ENCODE data around the gene C6orf120.

DNA sequence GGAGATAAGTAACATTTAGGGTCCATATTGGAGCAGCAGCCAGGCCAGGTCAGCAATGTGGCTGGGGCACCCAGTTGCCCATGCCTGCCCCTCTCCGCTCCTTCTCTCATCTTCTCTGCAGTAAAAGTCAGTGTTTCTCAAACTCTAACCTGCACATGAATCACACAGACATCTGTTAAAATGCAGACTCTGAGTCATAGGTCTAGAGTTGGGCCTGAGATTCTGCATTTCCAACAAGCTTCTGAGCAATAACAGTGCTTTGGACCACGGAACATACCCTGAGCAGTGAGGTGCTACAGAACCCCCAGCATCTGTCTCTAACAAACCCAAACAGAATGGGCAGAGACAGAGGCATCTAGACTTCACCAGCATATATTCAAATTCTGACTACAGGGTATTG lies 12.3 kb downstream of the C6orf120 start:
- TF ChIP-seq, protein P1, sequence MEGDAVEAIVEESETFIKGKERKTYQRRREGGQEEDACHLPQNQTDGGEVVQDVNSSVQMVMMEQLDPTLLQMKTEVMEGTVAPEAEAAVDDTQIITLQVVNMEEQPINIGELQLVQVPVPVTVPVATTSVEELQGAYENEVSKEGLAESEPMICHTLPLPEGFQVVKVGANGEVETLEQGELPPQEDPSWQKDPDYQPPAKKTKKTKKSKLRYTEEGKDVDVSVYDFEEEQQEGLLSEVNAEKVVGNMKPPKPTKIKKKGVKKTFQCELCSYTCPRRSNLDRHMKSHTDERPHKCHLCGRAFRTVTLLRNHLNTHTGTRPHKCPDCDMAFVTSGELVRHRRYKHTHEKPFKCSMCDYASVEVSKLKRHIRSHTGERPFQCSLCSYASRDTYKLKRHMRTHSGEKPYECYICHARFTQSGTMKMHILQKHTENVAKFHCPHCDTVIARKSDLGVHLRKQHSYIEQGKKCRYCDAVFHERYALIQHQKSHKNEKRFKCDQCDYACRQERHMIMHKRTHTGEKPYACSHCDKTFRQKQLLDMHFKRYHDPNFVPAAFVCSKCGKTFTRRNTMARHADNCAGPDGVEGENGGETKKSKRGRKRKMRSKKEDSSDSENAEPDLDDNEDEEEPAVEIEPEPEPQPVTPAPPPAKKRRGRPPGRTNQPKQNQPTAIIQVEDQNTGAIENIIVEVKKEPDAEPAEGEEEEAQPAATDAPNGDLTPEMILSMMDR (conservative IDR thresholded peaks at IDR 0.05): no peak
- TF ChIP-seq ZFX (IDR thresholded peaks at IDR 0.05): no peak

Data from C4-2B (cell line).